ENCODE measurements around the gene ACBD7. TPM values are rescaled to one million over a fixed set of nuclear protein-coding genes. Genes with fewer than 3 reads are reported as not detected.

Gene ACBD7
- total RNA-seq, 2 donors from 2014 or later = 0.44 to 0.98 TPM

DNA sequence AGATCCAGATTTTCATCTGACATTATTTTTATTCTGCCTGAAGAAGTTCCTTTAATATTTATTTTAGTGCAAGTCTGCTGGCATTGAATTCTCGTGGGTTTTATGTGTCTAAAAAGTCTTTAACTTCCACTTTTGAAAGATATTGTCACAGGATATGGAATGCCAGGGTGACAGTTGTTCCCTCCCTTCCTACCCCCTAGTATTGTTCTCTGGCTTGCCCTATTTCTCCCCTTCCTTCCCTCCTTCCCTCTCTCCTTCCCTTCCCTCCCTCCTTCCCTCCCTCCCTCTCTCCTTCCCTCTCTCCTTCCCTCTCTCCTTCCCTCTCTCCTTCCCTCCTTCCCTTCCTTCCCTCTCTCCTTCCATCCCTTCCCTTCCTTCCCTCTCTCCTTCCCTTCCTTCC, 29.9 kb downstream of the ACBD7 start:
- Histone ChIP-seq H3K4me1 (no peaks in the 10 kb centered on the region), H3K27me3 (peaks cover 5% of the 10 kb centered on the region), H3K4me3 (no peak overlapping the region), H3K9me3 (no peaks in the 10 kb centered on the region), H3K27ac (no peak overlapping the region), H3K36me3 (no peaks in the 10 kb centered on the region), H3K9ac (ENCODE audit: low read depth in 2 of 2, low read length in 2 of 2) (no peak overlapping the region)
- no peak for DNase-seq
- TF ChIP-seq, protein P1, sequence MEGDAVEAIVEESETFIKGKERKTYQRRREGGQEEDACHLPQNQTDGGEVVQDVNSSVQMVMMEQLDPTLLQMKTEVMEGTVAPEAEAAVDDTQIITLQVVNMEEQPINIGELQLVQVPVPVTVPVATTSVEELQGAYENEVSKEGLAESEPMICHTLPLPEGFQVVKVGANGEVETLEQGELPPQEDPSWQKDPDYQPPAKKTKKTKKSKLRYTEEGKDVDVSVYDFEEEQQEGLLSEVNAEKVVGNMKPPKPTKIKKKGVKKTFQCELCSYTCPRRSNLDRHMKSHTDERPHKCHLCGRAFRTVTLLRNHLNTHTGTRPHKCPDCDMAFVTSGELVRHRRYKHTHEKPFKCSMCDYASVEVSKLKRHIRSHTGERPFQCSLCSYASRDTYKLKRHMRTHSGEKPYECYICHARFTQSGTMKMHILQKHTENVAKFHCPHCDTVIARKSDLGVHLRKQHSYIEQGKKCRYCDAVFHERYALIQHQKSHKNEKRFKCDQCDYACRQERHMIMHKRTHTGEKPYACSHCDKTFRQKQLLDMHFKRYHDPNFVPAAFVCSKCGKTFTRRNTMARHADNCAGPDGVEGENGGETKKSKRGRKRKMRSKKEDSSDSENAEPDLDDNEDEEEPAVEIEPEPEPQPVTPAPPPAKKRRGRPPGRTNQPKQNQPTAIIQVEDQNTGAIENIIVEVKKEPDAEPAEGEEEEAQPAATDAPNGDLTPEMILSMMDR (IDR thresholded peaks at IDR 0.05) = no peak
- intact Hi-C loops (cut with DNase I) = no loop called here

DNA sequence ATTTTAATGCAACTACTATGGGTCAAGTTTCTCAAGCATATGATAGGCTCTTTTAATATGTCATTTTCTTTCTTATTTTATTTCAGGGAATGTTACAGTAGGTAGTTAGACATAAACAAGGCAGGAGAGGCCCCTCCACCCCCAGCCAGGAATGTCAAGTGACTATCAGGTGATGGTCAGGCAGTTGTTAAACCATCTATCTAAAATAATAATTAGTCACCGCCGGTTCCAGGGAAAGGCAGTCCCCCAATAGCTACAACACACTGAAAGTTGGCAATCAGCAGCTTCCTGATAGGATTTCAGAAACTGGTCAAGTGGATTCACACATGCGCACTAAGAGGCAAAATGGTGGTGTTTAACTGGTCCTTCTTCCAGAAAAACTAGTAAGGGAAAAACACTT, 35.5 kb downstream of the ACBD7 start:
- TF ChIP-seq, protein P1 (IDR thresholded peaks at IDR 0.05) = no peak
- Histone ChIP-seq H3K4me3 (no peak overlapping the region), H3K36me3 (no peaks in the 10 kb centered on the region), H3K9me3 (no peaks in the 10 kb centered on the region), H3K27me3 (no peaks in the 10 kb centered on the region), H3K27ac (no peak overlapping the region), H3K4me1 (no peaks in the 10 kb centered on the region), H3K9ac (ENCODE audit: low read depth in 2 of 2, low read length in 2 of 2) (no peak overlapping the region)
- intact Hi-C loops (cut with DNase I) = no loop called here
- no peak for DNase-seq

DNA sequence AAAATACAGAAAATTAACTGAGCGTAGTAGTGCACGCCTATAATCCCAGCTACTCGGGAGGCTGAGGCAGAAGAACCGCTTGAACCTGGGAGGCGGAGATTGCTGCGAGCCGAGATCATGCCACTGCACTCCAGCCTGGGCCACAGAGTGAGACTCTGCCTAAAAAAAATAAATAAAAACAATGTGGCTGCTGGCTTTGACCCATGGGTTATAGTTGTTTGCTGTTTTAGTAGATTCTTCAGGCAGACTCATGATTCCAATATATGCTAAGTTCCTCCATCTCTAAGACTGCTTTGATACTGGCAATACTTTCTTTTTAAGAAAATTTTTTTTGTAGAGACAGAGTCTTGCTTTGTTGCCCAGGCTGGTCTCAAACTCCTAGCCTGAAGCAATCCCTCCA, 36.5 kb downstream of the ACBD7 start:
- intact Hi-C loops (cut with DNase I) = no loop called here
- Histone ChIP-seq H3K27me3 (no peaks in the 10 kb centered on the region), H3K9me3 (no peaks in the 10 kb centered on the region), H3K4me1 (no peaks in the 10 kb centered on the region), H3K36me3 (no peaks in the 10 kb centered on the region), H3K9ac (ENCODE audit: low read depth in 2 of 2, low read length in 2 of 2) (no peak overlapping the region), H3K4me3 (no peak overlapping the region), H3K27ac (no peak overlapping the region)
- DNase-seq = no peak
- TF ChIP-seq, protein P1 (IDR thresholded peaks at IDR 0.05) = no peak

DNA sequence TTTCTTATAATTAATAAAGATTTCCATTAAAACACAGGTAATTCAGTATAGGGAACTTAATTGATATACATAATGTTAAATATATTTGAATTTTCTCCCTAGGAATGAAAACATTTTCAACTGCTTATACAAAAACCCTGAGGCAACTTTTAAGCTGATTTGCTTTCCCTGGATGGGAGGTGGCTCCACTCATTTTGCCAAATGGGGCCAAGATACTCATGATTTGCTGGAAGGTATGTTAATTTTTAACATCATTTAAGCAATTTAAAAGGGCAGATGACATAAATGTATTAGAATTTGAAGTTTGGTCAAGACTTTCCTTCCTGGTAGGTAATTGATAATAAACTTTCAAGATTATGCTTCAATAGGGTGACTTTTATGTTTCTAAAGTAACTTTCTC, 39.0 kb downstream of the ACBD7 start:
- Histone ChIP-seq H3K27me3 (no peaks in the 10 kb centered on the region), H3K9me3 (no peaks in the 10 kb centered on the region), H3K9ac (ENCODE audit: low read depth in 2 of 2, low read length in 2 of 2) (no peak overlapping the region), H3K27ac (no peak overlapping the region), H3K36me3 (no peaks in the 10 kb centered on the region), H3K4me1 (no peaks in the 10 kb centered on the region), H3K4me3 (no peak overlapping the region)
- intact Hi-C loops (cut with DNase I) = no loop called here
- DNase-seq = no peak
- TF ChIP-seq, protein P1 (IDR thresholded peaks at IDR 0.05) = no peak

DNA sequence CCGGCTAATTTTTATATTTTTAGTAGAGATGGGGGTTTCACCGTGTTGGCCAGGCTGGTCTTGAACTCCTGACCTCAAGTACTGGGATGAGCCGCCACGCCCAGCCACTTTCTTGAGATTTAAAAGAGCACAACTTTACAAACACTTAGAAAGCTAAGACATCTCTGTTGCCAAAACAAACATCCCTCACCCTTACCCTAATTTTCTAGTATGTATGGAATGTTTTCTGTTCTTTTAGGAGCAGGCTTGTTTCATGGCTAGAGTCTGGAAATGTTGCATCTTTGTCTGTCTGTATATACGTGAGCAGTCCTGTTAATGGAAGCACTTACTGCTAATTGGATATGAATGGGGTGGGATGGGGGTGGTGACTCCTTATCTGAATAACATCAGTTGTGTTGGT, 42.0 kb downstream of the ACBD7 start:
- Histone ChIP-seq H3K4me3 (no peak overlapping the region), H3K27ac (no peak overlapping the region), H3K9me3 (no peaks in the 10 kb centered on the region), H3K4me1 (no peaks in the 10 kb centered on the region), H3K9ac (ENCODE audit: low read depth in 2 of 2, low read length in 2 of 2) (no peak overlapping the region), H3K27me3 (no peaks in the 10 kb centered on the region), H3K36me3 (no peaks in the 10 kb centered on the region)
- no peak for DNase-seq
- intact Hi-C loops (cut with DNase I) = no loop called here
- TF ChIP-seq, protein P1 (IDR thresholded peaks at IDR 0.05) = no peak

DNA sequence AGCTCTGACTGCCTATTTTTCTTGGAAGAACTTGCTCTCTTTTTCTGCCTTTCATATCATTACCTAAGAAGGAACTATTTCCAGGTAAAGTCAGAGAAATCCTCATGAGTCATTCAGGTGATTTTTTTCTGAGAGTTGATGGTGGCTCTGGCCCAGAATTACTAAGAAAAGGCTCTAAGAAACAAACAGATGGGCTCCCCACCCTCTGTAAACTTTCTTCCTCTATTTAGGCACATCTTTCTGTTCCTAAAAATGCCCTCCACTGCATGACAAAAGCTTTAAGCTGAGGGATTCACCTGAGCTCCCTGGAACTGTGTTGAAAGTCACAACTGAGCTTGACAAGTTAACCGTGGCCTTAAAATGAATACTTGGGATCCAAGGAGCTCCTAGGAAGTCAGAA, 43.2 kb downstream of the ACBD7 start:
- Histone ChIP-seq H3K36me3 (no peaks in the 10 kb centered on the region), H3K9ac (ENCODE audit: low read depth in 2 of 2, low read length in 2 of 2) (no peak overlapping the region), H3K4me1 (no peaks in the 10 kb centered on the region), H3K27me3 (no peaks in the 10 kb centered on the region), H3K27ac (no peak overlapping the region), H3K4me3 (no peak overlapping the region), H3K9me3 (no peaks in the 10 kb centered on the region)
- intact Hi-C loops (cut with DNase I) = no loop called here
- no peak for DNase-seq
- TF ChIP-seq, protein P1 (IDR thresholded peaks at IDR 0.05) = no peak

Data from colonic mucosa (tissue), 4 donors.